Peyer's patch (tissue), 4 donors: ENCODE results near the gene COX6A2.

ENCODE experiments used
- CTCF ChIP-seq, 6 experiments: fragments of 450-650 bp in 4 of 6; fragments of 200-600 bp in 2 of 6; sonication (generic) in 1 of 6; IDR thresholded peaks; one replicate each; pipeline ENCODE4 v1.5.1; 2017 to 2019; ENCODE audit warnings: antibody characterized with exemption in 6 of 6, mild to moderate bottlenecking in 3 of 6, moderate library complexity in 1 of 6
- POLR2A ChIP-seq, 2 donors: fragments of 450-650 bp; IDR thresholded peaks; one replicate each; pipeline ENCODE4 v1.5.1; 2017; ENCODE audit warnings: antibody characterized with exemption in 2 of 2, mild to moderate bottlenecking in 2 of 2, moderate library complexity in 2 of 2

- peak; percentile 10 to 36 for TF ChIP-seq POLR2A (IDR thresholded peaks at IDR 0.05)
- peak in 3 of 6 experiments; percentile 32 to 57 (median 42) for TF ChIP-seq CTCF (IDR thresholded peaks at IDR 0.05)
Observed at GRCh38 chr16:31458073-31458843, 30.1 kb upstream of the COX6A2 start.
